Lower lobe of right lung (tissue), 2 donors: Measurements from ENCODE around the gene IL1B. TPM values are rescaled to one million over a fixed set of nuclear protein-coding genes. Genes with fewer than 3 reads are reported as not detected.

Experiments
- ATAC-seq, 2 donors: fragments of 200-7000 bp; cut with Tn5 transposase; one replicate each; pipeline ENCODE4 v1.9.1; 2020 to 2022; ENCODE audit warnings: mild to moderate bottlenecking in 2 of 2, moderate library complexity in 2 of 2
- DNase-seq: peaks from one replicate; pipeline ENCODE4 v3.0.0-alpha.2; 2020
- H3K27ac ChIP-seq: fragments of 200-600 bp; one replicate; pipeline ENCODE4 v1.8.0; 2022
- H3K27me3 ChIP-seq: fragments of 200-600 bp; one replicate; pipeline ENCODE4 v1.8.0; 2022; ENCODE audit warnings: low read depth
- H3K36me3 ChIP-seq: fragments of 200-600 bp; one replicate; pipeline ENCODE4 v1.8.0; 2022; ENCODE audit warnings: mild to moderate bottlenecking
- H3K4me1 ChIP-seq: fragments of 200-600 bp; one replicate; pipeline ENCODE4 v1.8.0; 2022
- H3K4me3 ChIP-seq: fragments of 200-600 bp; one replicate; pipeline ENCODE4 v1.8.0; 2022; ENCODE audit warnings: mild to moderate bottlenecking
- H3K9me3 ChIP-seq: fragments of 200-600 bp; one replicate; pipeline ENCODE4 v1.8.0; 2022
- CTCF ChIP-seq: fragments of 200-600 bp; IDR thresholded peaks from one replicate; pipeline ENCODE4 v1.8.0; 2022; ENCODE audit warnings: antibody characterized with exemption, mild to moderate bottlenecking
- intact Hi-C: fragments of 100-400 bp; cut with DNase I; formaldehyde crosslinking; loops from one replicate; pipeline ENCODE4 v1.11.0; 2022
- long read RNA-seq: library from polyadenylated mRNA; unstranded; transcript quantifications from one replicate; pipeline ENCODE4 v2.0.0, GENCODE V29; 2021
- total RNA-seq: library from RNA; stranded (reverse); fragmentation: NEBNext Ultra II Directional; extraction: Animal tissue kit (Norgen Biotek cat#: 25700); gene quantifications from one replicate; pipeline ENCODE4 v1.2.1, GENCODE V29; 2021
- donor health status: DM: no; HTN: yes; CAD: no; lungs with severe emphysema.

IL1B gene
- 17.5 TPM for total RNA-seq
- long read RNA-seq, partial matches to known transcripts = 0 of 4 reads
- long read RNA-seq, other reads (novel, unspliced or antisense) = 2 of 4 reads

GRCh38 chr2:112836695-112837117, at the start of gene IL1B:
Gene IL1B, minus strand, starts transcription at chr2:112836779. Its CDS starts 550 bp downstream, at chr2:112836229.
- peak within 1 kb of the TSS; percentile 39 for H3K4me3 ChIP-seq
- intact Hi-C loops = no loop called here

GRCh38 chr2:112886291-112886690, 49.7 kb upstream of the IL1B start:
- intact Hi-C loops = no loop called here

More at GRCh38 chr2:112836695-112837117, at the start of gene IL1B:
- TF ChIP-seq CTCF = no peak
- H3K36me3 ChIP-seq = no peaks in the 10 kb centered on the region
- peaks cover 5% of the 10 kb centered on the region for H3K4me1 ChIP-seq
- peak within 1 kb of the TSS; percentile 14 for H3K27ac ChIP-seq
- no peaks in the 10 kb centered on the region for H3K27me3 ChIP-seq
- no peaks in the 10 kb centered on the region for H3K9me3 ChIP-seq
- DNase-seq = no peak
- peak; percentile 34 to 50 for ATAC-seq

GRCh38 chr2:112885506-112885902, 48.9 kb upstream of the IL1B start:
- ATAC-seq (no peak), DNase-seq (no peak)
- Histone ChIP-seq H3K27me3 (no peaks in the 10 kb centered on the region), H3K9me3 (no peaks in the 10 kb centered on the region), H3K27ac (no peak overlapping the region), H3K4me3 (no peak overlapping the region), H3K4me1 (peaks cover 8% of the 10 kb centered on the region), H3K36me3 (no peaks in the 10 kb centered on the region)
- intact Hi-C loops = no loop called here
- TF ChIP-seq CTCF = no peak

More at GRCh38 chr2:112886291-112886690, 49.7 kb upstream of the IL1B start:
- no peaks in the 10 kb centered on the region for H3K36me3 ChIP-seq
- no peak overlapping the region for H3K4me3 ChIP-seq
- no peak overlapping the region for H3K27ac ChIP-seq
- DNase-seq = no peak
- no peaks in the 10 kb centered on the region for H3K27me3 ChIP-seq
- H3K9me3 ChIP-seq = no peaks in the 10 kb centered on the region
- no peak for ATAC-seq
- peaks cover 8% of the 10 kb centered on the region for H3K4me1 ChIP-seq
- no peak for TF ChIP-seq CTCF

GRCh38 chr2:112884869-112885505, 48.4 kb upstream of the IL1B start:
- DNase-seq (peak; percentile 63), ATAC-seq (peak; percentile 79 to 87)
- Histone ChIP-seq H3K27ac (no peak overlapping the region), H3K4me1 (peaks cover 8% of the 10 kb centered on the region), H3K36me3 (no peaks in the 10 kb centered on the region), H3K27me3 (no peaks in the 10 kb centered on the region), H3K9me3 (no peaks in the 10 kb centered on the region), H3K4me3 (no peak overlapping the region)
- TF ChIP-seq CTCF = peak; percentile 82
- intact Hi-C loops = no loop called here

- Histone ChIP-seq H3K9me3 (no peaks in the 10 kb centered on the region), H3K4me1 (peaks cover 8% of the 10 kb centered on the region), H3K27me3 (no peaks in the 10 kb centered on the region), H3K4me3 (no peak overlapping the region), H3K27ac (no peak overlapping the region), H3K36me3 (no peaks in the 10 kb centered on the region)
- no peak for TF ChIP-seq CTCF
- intact Hi-C loops = no loop called here
- ATAC-seq (no peak), DNase-seq (no peak)
Observed at GRCh38 chr2:112883669-112884068, 47.1 kb upstream of the IL1B start.
